ENCODE data around the gene ZSCAN10.

ZSCAN10 gene

DNA sequence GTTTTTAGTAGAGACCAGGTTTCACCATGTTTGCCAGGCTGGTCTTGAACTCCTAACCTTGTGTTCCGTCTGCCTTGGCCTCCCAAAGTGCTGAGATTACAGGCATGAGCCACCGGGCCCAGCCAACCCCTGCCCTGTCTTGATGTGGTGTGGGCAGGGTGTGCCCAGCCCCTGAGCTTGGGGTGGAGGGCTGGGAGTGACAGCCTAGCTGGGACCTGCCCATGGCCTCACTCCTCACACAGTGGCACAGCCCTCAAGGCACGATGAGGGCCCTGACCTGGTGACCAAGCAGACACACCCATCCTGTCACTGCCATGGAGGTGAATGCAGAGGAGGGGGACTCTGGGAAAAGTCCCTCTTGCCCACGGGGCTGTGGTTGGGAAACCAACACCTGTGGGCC is 30.6 kb downstream of the ZSCAN10 start:
- DNase-seq (ENCODE audit: low read depth): no peak
- H3K4me3 ChIP-seq (ENCODE audit: control insufficient read depth, low read depth, low read length): no peak overlapping the region

GRCh38 chr16:3066440-3066748 is 32.7 kb downstream of the ZSCAN10 start:
- no peak for DNase-seq (ENCODE audit: low read depth)
- TF ChIP-seq, protein P1, sequence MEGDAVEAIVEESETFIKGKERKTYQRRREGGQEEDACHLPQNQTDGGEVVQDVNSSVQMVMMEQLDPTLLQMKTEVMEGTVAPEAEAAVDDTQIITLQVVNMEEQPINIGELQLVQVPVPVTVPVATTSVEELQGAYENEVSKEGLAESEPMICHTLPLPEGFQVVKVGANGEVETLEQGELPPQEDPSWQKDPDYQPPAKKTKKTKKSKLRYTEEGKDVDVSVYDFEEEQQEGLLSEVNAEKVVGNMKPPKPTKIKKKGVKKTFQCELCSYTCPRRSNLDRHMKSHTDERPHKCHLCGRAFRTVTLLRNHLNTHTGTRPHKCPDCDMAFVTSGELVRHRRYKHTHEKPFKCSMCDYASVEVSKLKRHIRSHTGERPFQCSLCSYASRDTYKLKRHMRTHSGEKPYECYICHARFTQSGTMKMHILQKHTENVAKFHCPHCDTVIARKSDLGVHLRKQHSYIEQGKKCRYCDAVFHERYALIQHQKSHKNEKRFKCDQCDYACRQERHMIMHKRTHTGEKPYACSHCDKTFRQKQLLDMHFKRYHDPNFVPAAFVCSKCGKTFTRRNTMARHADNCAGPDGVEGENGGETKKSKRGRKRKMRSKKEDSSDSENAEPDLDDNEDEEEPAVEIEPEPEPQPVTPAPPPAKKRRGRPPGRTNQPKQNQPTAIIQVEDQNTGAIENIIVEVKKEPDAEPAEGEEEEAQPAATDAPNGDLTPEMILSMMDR (conservative IDR thresholded peaks at IDR 0.05; ENCODE audit: control insufficient read depth, insufficient read depth, low read depth, low read length): no peak
- H3K4me3 ChIP-seq (ENCODE audit: control insufficient read depth, low read depth, low read length): no peak overlapping the region

More for the DNA sequence above, 30.6 kb downstream of the ZSCAN10 start:
- TF ChIP-seq, protein P1 (conservative IDR thresholded peaks at IDR 0.05; ENCODE audit: control insufficient read depth, insufficient read depth, low read depth, low read length): no peak

DNA sequence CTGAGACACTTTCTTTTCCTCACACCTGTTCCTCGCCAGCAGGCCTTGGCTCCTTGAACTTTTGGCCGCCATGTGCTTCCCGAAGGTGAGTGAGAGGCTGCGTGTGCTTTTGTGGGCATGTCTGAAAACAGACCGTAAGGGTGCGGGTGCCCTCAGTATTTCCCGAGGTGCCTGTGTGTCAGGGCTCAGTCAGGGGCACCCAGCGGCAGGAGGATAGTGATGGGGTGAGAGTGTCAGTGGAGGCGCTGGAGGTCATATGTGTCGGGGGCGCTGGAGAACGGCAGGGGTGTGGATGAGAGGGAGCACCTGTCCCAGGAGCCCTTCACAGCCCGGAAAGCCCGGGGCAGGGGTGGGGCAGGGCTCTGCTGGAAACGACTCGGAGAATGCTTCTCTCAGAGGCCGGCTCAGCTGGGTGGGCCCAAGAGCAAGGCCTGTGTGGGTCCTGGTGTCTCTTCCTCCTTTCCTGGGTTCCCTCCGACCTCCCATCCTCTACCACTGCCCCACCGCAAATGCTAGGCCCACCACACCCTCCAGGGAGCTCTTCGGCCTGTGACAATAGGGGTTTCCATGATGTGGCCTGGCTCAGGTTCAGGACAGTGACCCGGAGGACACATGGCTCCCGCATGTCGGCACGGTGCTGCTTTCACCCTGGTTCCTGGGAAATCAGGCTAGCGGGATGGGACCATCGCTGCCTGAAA is 33.2 kb downstream of the ZSCAN10 start:
- TF ChIP-seq, protein P1 (conservative IDR thresholded peaks at IDR 0.05; ENCODE audit: control insufficient read depth, insufficient read depth, low read depth, low read length): no peak
- DNase-seq (ENCODE audit: low read depth): no peak
- H3K4me3 ChIP-seq (ENCODE audit: control insufficient read depth, low read depth, low read length): peak overlapping the region; percentile 7

DNA sequence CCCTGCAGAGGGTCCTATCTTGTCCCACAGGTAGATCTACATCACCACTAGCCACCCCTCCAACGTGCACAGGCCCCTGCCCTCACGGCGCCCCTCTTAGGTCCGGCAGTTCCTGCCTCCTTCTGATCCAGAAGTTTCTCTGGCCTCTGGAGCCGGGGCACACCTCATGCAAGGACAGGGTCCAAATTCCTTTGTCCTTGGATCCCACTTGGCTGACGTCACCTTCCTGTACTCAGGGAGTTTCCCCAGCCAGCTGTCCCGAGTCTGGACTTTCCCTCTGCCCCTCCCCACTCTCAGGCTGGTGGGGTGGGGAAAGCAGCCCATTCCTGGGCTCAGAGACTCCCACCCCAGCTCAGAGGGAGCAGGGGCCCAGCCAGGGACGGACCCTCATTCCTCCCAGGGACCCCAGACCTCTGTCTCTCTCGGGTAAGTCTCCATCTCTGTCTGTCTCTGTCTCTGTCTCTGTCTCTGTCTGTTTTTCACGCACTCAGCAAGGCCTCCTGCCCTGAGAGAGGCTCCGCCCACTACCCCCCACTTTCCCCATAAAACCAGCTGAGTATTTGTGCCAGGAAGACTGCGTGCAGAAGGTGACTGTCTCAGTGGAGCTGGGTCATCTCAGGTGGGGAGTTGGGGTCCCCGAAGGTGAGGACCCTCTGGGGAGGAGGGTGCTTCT is 33.9 kb downstream of the ZSCAN10 start, which contains the start of gene IL32:
Gene IL32, plus strand, starts transcription at position 572 of the 673 bp plus-strand sequence. CDS start 172 bp downstream, outside the sequence.
- peak within 1 kb of the TSS; percentile 7 for H3K4me3 ChIP-seq (ENCODE audit: control insufficient read depth, low read depth, low read length)
- peak; percentile 54 for DNase-seq (ENCODE audit: low read depth)
- TF ChIP-seq, protein P1 (conservative IDR thresholded peaks at IDR 0.05; ENCODE audit: control insufficient read depth, insufficient read depth, low read depth, low read length): no peak

DNA sequence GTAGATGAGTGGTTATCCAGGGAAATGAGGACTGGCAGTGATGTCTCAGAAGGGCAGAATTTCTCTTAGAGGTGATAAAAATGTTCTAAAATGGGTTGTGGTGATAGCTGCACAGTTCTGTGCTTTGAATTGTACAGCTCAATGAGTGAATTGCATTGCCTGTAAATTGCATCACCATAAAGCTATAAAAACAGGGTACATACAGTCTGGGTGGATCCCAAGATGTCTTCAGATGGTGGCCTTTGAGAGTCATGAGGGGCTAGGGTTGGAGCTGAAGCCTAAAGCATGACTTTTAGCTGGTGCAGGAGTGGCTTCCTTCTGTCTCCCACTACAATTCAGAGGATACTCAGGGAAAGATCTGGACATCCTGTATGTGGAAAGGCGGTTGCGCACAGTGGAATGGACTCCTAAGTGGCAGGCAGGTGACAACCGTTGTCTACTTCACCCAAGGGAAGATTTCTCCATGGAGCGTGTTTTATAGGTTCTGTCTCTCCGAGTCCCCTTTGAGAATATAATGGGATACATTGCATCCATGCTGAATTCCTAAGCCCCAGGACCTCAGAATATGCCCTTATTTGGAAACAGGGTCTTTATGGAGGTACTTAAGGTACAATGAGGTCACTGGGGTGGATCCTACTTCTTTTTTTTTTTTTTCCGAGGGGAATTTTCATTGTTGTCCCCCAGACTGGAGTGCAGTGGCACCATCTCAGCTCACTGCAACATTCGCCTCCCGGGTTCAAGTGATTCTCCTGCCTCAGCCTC is 35.3 kb downstream of the ZSCAN10 start:
- H3K4me3 ChIP-seq (ENCODE audit: control insufficient read depth, low read depth, low read length): no peak overlapping the region
- DNase-seq (ENCODE audit: low read depth): no peak
- TF ChIP-seq, protein P1 (conservative IDR thresholded peaks at IDR 0.05; ENCODE audit: control insufficient read depth, insufficient read depth, low read depth, low read length): no peak

GRCh38 chr16:3062553-3062952 is 36.5 kb downstream of the ZSCAN10 start:
- TF ChIP-seq, protein P1 (conservative IDR thresholded peaks at IDR 0.05; ENCODE audit: control insufficient read depth, insufficient read depth, low read depth, low read length): no peak

More at GRCh38 chr16:3062553-3062952, 36.5 kb downstream of the ZSCAN10 start:
- DNase-seq (ENCODE audit: low read depth): no peak
- H3K4me3 ChIP-seq (ENCODE audit: control insufficient read depth, low read depth, low read length): no peak overlapping the region
